HG02885 (cell line): ENCODE data around the gene CYGB.

Experiments used
- ATAC-seq: cut with Tn5 transposase; IDR thresholded peaks from one replicate; pipeline ENCODE4 v1.9.1; 2021; ENCODE audit warnings: mild to moderate bottlenecking; ENCODE audit not compliant: unreplicated experiment, poor library complexity

Gene CYGB

DNA sequence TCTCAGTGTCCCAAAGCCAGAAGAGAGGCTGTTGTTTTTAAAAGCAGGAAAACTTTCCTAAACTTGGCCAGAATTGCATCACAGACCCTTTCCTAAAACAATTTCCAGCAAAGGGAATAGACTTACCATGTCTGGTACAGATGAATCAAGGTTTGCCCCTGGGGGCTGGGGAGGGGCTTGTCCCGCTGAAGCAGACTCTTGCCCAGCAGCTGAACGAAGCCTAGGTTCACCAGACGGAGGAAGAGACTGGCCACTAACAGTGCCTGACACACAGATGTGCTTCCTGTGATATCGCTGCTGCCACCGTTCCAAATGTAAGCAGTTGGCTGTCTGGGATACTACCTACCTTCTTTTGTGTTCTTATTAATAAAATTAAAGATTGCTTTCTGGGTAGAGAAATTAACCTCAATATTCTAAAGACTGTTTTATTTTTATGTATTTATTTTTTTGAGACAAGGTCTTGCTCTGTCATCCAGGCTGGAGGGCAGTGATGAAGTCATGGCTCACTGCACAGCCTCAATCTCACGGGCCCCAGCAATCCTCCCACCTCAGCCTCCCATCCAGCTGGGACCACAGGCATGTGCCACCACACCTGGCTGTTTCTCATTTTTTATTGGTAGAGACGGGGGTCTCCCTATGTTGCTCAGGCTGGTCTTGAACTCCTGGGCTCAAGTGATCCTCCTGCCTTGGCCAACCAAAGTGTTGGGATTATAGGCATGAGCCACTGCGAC, 15.8 kb upstream of the CYGB start:
- no peak for ATAC-seq

DNA sequence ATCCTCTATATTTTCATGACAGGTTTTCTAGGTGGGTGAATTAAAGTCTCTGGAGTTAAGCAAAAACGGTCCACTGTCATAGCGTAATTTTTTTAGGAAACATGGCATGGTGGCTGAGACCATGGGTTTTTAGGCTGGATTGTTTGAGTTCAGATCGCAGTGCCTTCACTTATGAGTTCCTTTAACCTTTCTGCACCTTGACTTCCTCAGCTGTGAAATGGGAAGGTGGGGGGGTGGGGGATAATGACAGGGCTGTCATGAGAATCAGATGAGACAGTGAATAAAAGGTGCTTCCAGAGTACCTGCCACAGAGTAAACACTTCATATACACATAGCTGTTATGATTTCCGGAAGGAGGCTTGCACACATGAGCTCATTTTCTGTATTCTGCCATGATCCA, 14.2 kb upstream of the CYGB start:
- ATAC-seq = no peak

GRCh38 chr17:76550712-76551615, 13.5 kb upstream of the CYGB start:
- ATAC-seq = no peak

GRCh38 chr17:76549539-76549938, 12.0 kb upstream of the CYGB start:
- ATAC-seq = no peak

DNA sequence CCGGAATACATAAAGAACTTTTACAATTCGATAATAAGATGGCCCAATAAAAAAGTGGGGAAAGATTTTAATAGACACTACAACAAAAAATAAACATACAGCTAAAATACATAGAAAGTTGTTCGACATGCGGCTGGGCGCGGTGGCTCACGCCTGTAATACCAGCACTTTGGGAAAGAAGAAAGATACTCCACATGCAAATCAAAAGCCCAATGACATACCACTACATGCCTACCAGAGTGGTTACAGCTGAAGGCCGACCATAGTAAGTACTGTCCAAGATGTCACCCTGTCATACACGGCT, 11.7 kb upstream of the CYGB start:
- no peak for ATAC-seq

DNA sequence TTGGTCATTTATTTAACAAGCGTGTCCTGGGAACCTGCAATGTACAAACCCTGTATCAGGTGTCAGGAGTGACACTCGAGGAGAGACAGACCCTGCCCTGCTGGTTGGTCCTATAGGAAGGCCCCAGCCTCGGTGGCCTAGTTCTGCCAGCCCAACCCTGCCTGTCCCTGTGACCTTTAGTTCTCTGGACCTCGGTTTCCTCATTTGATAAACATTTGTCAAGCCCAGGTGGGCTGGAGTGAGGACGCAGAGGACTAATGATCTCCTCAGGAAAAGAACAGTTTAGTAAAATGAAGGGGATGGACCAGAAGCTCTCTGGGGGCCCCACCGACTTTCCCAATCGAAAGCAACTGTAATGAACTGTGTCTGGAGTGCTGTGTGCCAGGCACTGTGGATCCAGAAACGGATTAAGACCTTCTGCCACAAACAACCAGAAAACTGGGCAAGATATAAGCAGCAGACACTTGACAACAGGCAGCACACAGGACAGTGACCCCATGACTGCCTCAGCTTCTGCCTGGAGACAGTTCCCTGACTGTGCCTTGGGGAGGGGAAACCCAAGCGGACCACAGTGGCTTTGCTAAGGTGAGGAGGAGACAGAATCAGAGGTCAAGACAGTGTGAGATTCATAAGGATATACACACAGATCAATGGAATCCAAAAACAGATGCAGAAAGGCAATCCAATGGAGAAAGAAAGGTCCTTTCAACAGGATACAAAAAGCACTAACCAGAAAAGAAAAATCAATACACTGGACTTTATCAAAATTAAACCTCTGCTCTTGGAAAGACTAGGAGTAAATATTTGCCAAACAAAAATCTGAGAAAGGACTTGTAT, 11.1 kb upstream of the CYGB start:
- no peak for ATAC-seq

DNA sequence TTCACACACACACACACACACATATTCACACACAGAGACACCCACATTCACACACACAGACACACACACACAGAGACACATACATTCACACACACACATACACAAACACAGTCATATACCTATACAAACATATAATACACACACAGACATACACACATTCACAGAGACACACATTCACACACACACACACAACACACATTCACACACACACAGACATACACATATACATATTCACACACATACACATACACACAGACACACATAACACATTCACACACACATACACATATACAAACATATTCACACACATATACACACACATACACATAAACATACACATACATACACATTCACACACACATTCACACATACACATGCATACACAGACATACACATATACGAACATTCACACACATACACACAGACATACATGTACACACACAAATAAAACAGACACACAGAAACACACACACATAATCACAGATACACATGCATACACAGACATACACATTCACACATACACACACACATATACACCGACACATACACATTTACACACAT, 10.2 kb upstream of the CYGB start:
- ATAC-seq = no peak

GRCh38 chr17:76547183-76547641, 9.7 kb upstream of the CYGB start:
- ATAC-seq = no peak

DNA sequence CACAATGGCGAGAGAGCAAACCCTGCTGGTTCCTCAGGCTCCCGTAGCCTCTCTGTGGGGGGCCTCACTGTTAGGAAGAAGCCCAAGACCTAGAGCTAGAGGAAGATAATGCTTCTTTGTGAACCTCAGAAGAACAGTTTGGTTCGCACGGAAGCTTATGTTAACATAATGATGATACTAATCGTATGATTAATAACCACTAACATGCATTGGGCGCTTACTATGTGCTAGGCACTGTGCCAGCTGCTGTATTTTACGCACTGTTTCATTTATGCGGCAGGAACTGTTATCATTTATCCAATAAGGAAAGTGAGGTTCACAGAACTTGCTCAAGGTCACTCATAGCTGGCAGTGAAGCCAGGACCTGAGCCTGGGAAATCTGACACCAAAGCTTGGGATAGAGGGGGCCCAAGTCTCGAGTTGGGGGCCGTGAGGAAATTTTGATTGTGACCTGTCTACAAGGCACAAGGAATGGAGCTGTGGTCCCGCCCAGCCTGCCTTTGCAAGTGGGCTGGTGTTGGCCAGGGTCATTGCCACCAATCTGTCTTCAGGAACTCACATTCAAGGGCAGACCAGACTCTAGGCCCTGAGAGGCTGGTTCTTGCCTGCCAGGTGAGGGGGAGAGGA, 9.2 kb upstream of the CYGB start:
- ATAC-seq = no peak

- ATAC-seq = no peak
Measured at GRCh38 chr17:76545918-76546555, 8.5 kb upstream of the CYGB start.

- ATAC-seq = no peak
Measured at GRCh38 chr17:76544546-76545365, 7.2 kb upstream of the CYGB start.

DNA sequence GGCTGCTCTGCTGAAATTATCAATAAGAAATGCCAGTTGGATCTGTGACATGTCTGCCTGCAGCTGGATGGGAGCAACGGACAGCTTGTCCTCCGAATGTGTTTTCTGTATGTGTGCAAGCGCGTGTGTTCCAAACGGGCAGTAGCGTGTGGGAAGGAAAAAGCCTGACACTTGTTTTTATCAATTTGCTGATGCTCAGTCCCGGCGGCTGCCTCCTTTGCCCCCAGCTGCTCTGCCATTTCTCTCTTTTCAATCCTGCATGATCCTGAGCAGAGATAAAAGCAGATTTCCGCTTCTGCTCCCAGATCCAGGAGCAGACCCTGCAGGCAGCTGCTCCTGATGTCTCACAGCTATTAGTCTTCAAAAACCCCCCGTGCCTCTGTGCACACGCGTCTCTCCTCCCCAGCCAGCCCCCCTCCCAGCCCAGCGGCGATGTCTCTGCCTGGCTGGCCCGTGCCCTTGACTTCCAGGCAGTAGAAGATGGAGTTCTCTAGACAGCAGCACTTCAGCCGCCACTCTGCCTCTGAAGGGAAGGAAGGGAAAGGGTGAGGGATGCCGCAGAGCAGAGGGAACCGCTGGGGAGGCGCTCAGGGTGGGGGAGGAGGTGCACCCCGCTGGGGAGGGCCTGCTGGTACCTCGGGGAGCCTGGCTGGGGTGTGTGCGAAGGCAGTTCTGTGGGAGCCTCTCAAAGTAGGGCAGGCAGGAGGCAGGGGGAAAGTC, 6.5 kb upstream of the CYGB start:
- no peak for ATAC-seq

GRCh38 chr17:76543482-76543825, 5.9 kb upstream of the CYGB start:
- ATAC-seq = no peak

DNA sequence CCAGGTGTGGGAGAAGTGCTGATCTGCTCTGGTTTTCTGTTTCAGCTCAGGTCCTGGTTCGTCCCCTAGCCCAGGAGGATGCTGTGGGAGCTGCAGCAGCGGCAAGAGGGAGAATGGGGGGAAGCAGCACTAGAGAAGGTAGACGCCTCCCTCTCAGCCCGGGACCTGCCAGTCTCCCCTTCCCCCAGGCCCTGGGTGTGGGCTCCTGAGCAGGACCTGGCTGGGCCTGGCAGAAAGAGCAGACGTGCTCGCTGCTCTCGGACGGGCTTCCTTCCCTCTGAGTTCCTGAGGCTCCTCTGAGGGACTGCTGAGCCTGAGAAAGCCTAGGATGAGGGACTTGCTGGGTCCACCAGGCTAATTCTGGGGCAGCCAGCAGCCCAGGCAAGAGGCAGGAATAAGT, 5.5 kb upstream of the CYGB start:
- no peak for ATAC-seq

GRCh38 chr17:76542566-76542971, 5.1 kb upstream of the CYGB start:
- no peak for ATAC-seq

GRCh38 chr17:76541739-76542454, 4.4 kb upstream of the CYGB start:
- ATAC-seq = no peak

DNA sequence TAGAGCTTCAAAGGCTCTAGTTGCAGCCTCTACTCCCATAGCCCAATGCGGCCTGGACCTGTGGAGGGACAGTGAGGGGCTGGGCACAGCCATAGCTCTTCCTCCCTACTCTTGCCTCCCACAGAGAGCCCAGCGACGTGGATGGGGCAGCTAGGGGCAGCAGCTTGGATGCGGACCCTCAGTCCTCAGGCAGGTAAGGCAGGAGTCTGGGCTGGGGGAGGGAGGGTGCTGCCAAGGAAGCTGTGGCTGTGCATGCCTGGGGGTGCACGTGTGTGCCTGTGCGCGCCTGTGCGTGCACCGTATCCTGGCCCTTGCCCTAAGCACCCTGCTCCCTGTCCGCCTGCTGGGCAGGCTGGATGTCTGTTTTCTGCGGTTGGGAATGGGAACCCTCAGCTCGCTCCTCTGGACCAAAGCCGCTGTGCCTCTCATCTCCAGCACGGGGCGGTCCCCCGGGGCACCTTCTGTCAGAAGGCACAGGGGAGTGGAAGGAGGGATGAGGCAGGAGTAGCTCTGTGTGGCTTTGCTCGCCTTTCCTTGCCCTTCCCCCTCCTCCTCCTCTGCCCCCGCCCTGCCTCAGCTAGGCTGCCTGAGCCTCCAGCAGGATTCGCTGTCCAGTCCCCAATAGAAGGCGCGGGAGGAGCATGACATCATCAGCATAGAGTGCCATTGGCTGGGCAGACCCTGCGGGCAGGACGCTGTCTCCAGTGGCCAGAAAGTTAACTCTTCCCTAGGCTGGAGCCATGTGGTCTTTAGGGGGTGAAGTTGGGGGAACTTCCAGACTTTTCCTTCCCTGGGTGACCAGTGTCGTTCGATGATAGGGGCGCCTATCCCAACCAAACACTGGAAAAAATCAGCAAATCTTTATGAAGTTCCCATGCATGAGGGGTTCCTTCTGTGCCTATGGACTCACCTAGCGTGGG, 3.1 kb upstream of the CYGB start:
- ATAC-seq = no peak
